PC-9 (cell line): Measurements from ENCODE around the gene TAOK1. TPM values are rescaled to one million over a fixed set of nuclear protein-coding genes. Genes with fewer than 3 reads are reported as not detected.

Experiments used
- BruUV-seq: library from RNA; stranded (reverse); fragments of 400-500 nt; replicated peaks from 2 replicates; lab custom pipeline; 2021; lab: Mats Ljungman, UMichigan
- CTCF ChIA-PET: fragments of 300-600 bp; sonication (Branson Sonifier 250); formaldehyde crosslinking; loops from one replicate; lab custom pipeline; 2022; ENCODE audit warnings: antibody characterized with exemption; lab: Charles Lee
- POLR2A ChIA-PET: fragments of 300-600 bp; sonication (Branson Sonifier 250); formaldehyde crosslinking; loops from one replicate; lab custom pipeline; 2022; ENCODE audit warnings: antibody characterized with exemption; ENCODE audit not compliant: unreplicated experiment; lab: Charles Lee
- DNase-seq, 2 experiments: peaks; one replicate each; pipeline versions ENCODE4 v3.0.0 to v3.0.0-alpha.2; 2015 to 2022; ENCODE audit warnings: mixed read lengths in 1 of 2
- H2AFZ ChIP-seq: fragments of 200-600 bp; sonication (generic); 2 replicates; pipeline ENCODE4 v1.8.1; 2017; ENCODE audit warnings: antibody characterized with exemption
- H3F3A ChIP-seq: fragments of 200-600 bp; sonication (generic); 2 replicates; pipeline ENCODE4 v1.8.1; 2017; ENCODE audit warnings: antibody characterized with exemption, mild to moderate bottlenecking, low read depth; ENCODE audit not compliant: insufficient read depth
- H3K27ac ChIP-seq: fragments of 200-600 bp; sonication (generic); 2 replicates; pipeline ENCODE4 v1.6.1; 2016; ENCODE audit warnings: mixed run types
- H3K27me3 ChIP-seq: fragments of 200-600 bp; sonication (generic); 2 replicates; pipeline ENCODE4 v1.6.1; 2016; ENCODE audit warnings: low read depth, mixed run types; ENCODE audit not compliant: insufficient read depth
- H3K36me3 ChIP-seq: fragments of 200-600 bp; sonication (generic); 2 replicates; pipeline ENCODE4 v1.6.1; 2016; ENCODE audit warnings: low read depth, mixed run types
- H3K4me1 ChIP-seq: fragments of 200-600 bp; sonication (generic); replicated peaks from 2 replicates; pipeline ENCODE4 v1.6.1; 2016; ENCODE audit warnings: mixed run types; ENCODE audit not compliant: insufficient read depth
- H3K4me2 ChIP-seq: fragments of 200-600 bp; sonication (generic); 2 replicates; pipeline ENCODE4 v1.6.1; 2017; ENCODE audit warnings: mixed run types
- H3K4me3 ChIP-seq: fragments of 200-600 bp; sonication (generic); 2 replicates; pipeline ENCODE4 v1.6.1; 2016; ENCODE audit warnings: mixed run types
- H3K79me2 ChIP-seq: fragments of 200-600 bp; sonication (generic); 2 replicates; pipeline ENCODE4 v1.6.1; 2017; ENCODE audit warnings: low read depth, mixed run types
- H3K9me2 ChIP-seq: fragments of 200-600 bp; sonication (generic); 2 replicates; pipeline ENCODE4 v1.8.1; 2017; ENCODE audit warnings: mild to moderate bottlenecking; ENCODE audit not compliant: insufficient read depth
- H3K9me3 ChIP-seq: fragments of 200-600 bp; sonication (generic); 2 replicates; pipeline ENCODE4 v1.8.1; 2016; ENCODE audit warnings: low read depth; ENCODE audit not compliant: insufficient read depth
- H4K20me1 ChIP-seq: fragments of 200-600 bp; sonication (generic); 2 replicates; pipeline ENCODE4 v1.8.1; 2017; ENCODE audit not compliant: insufficient read depth
- CTCF ChIP-seq: fragments of 200-600 bp; sonication (generic); conservative IDR thresholded peaks from 2 replicates; pipeline ENCODE4 v1.6.1; 2017; ENCODE audit warnings: mixed run types, antibody characterized with exemption, mild to moderate bottlenecking, moderate library complexity
- EZH2 ChIP-seq: fragments of 200-600 bp; sonication (generic); IDR thresholded peaks from 2 replicates; pipeline ENCODE4 v1.8.0; 2017; ENCODE audit warnings: antibody characterized with exemption, low read depth
- intact Hi-C: fragments of 100-400 bp; cut with micrococcal nuclease; formaldehyde crosslinking; loops from one replicate; pipeline ENCODE4 v1.10.0; 2022; ENCODE audit not compliant: unreplicated experiment
- total RNA-seq: library from RNA; stranded (reverse); gene quantifications from 2 replicates; pipeline ENCODE4 v1.2.3, GENCODE V29; 2021

TAOK1 gene
- total RNA-seq, 1 experiment from 2014 or later: 51.1 TPM

GRCh38 chr17:29582772-29583171 lies 192.6 kb downstream of the TAOK1 start:
- BruUV-seq: no TSS peak
- ChIA-PET CTCF (interaction anchor here (0.6 kb wide), 1 partner anchor 439 kb away, joined by 3 read pairs; no protein-coding TSS in a partner anchor), POLR2A (interaction anchor here (0.5 kb wide), 1 partner anchor 109 kb away, joined by 8 read pairs; no protein-coding TSS in a partner anchor)
- no peaks in the 10 kb centered on the region for H3F3A ChIP-seq
- peaks cover 9% of the 10 kb centered on the region; the same call in 1 of the 2 replicates for H3K4me1 ChIP-seq
- H2AFZ ChIP-seq: no peak overlapping the region
- no peaks in the 10 kb centered on the region for H3K9me2 ChIP-seq
- intact Hi-C loops: no loop called here
- H3K9me3 ChIP-seq: no peaks in the 10 kb centered on the region
- TF ChIP-seq EZH2 (no peak), CTCF (no peak)
- peaks cover 36% of the 10 kb centered on the region for H3K79me2 ChIP-seq
- peaks cover 11% of the 10 kb centered on the region for H4K20me1 ChIP-seq
- no peak overlapping the region for H3K4me3 ChIP-seq
- H3K27me3 ChIP-seq: no peaks in the 10 kb centered on the region
- DNase-seq: peak in 1 of 2 experiments; percentile 12
- H3K27ac ChIP-seq: no peak overlapping the region
- H3K4me2 ChIP-seq: no peak overlapping the region
- no peaks in the 10 kb centered on the region for H3K36me3 ChIP-seq

- intact Hi-C loops: no loop called here
- POLR2A ChIA-PET: interaction anchor here (0.5 kb wide), 1 partner anchor 109 kb away, joined by 8 read pairs; no protein-coding TSS in a partner anchor
- no peaks in the 10 kb centered on the region for H3K27me3 ChIP-seq
- no peak overlapping the region for H2AFZ ChIP-seq
- H3K4me3 ChIP-seq: no peak overlapping the region
- H3F3A ChIP-seq: no peaks in the 10 kb centered on the region
- peaks cover 13% of the 10 kb centered on the region; the same call in 1 of the 2 replicates for H3K4me1 ChIP-seq
- no peaks in the 10 kb centered on the region for H3K36me3 ChIP-seq
- CTCF ChIA-PET: no interaction called here
- BruUV-seq: no TSS peak
- peaks cover 44% of the 10 kb centered on the region for H3K79me2 ChIP-seq
- no peaks in the 10 kb centered on the region for H3K9me2 ChIP-seq
- peaks cover 14% of the 10 kb centered on the region for H4K20me1 ChIP-seq
- H3K27ac ChIP-seq: no peak overlapping the region
- TF ChIP-seq EZH2 (no peak), CTCF (no peak)
- no peak for DNase-seq
- H3K9me3 ChIP-seq: no peaks in the 10 kb centered on the region
- H3K4me2 ChIP-seq: no peak overlapping the region
These were observed 193.4 kb downstream of the TAOK1 start for GRCh38 chr17:29583324-29584248.

GRCh38 chr17:29584452-29585079 lies 194.4 kb downstream of the TAOK1 start:
- no peaks in the 10 kb centered on the region for H3F3A ChIP-seq
- no peak overlapping the region for H3K27ac ChIP-seq
- no peaks in the 10 kb centered on the region for H3K9me3 ChIP-seq
- H2AFZ ChIP-seq: no peak overlapping the region
- no peaks in the 10 kb centered on the region for H3K36me3 ChIP-seq
- no peaks in the 10 kb centered on the region for H3K9me2 ChIP-seq
- intact Hi-C loops: no loop called here
- H4K20me1 ChIP-seq: peaks cover 14% of the 10 kb centered on the region
- BruUV-seq: no TSS peak
- peaks cover 13% of the 10 kb centered on the region; the same call in 1 of the 2 replicates for H3K4me1 ChIP-seq
- CTCF ChIA-PET: no interaction called here
- DNase-seq: peak in 1 of 2 experiments; percentile 3
- no peak overlapping the region for H3K4me2 ChIP-seq
- H3K4me3 ChIP-seq: no peak overlapping the region
- TF ChIP-seq CTCF (no peak), EZH2 (no peak)
- POLR2A ChIA-PET: no interaction called here
- H3K27me3 ChIP-seq: no peaks in the 10 kb centered on the region
- H3K79me2 ChIP-seq: peaks cover 48% of the 10 kb centered on the region
